ENCODE data around the gene SPINT4. TPM values are rescaled to one million over a fixed set of nuclear protein-coding genes. Genes with fewer than 3 reads are reported as not detected.
"Not testable (repeated sequence)": the region's sequence is repeated elsewhere in the genome, so short reads cannot be mapped to it uniquely, and the experiment has no call there.

The SPINT4 gene
- polyA plus RNA-seq, 3 donors = not detected

DNA sequence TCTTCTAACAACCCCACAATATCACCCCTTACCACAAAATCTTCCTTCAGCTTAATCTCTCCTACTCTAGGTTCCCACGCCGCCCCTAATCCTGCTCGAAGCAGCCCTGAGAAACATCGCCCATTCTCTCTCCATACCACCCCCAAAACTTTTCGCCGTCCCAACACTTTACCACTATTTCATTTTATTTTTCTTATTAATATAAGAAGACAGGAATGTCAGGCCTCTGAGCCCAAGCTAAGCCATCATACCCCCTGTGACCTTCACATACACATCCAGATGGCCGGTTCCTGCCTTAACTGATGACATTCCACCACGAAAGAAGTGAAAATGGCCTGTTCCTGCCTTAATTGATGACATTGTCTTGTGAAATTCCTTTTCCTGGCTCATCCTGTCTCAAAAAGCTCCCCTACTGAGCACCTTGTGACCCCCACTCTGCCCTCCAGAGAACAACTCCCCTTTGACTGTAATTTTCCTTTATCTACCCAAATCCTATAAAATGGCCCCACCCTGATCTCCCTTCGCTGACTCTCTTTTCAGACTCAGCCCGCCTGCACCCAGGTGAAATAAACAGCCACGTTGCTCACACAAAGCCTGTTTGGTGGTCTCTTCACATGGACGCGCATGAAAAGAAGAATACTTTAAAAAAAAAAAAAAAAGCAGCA, 42.6 kb downstream of the SPINT4 start:
- not testable (repeated sequence) for DNase-seq (ENCODE audit: low read depth in 3 of 3, low spot score in 2 of 3)

GRCh38 chr20:45765307-45765875, 43.2 kb downstream of the SPINT4 start:
- DNase-seq (ENCODE audit: low read depth in 3 of 3, low spot score in 2 of 3) = no peak

- DNase-seq (ENCODE audit: low read depth in 3 of 3, low spot score in 2 of 3) = peak in 1 of 3 donors; percentile 3
Measured at GRCh38 chr20:45765980-45766379, 43.8 kb downstream of the SPINT4 start.

DNA sequence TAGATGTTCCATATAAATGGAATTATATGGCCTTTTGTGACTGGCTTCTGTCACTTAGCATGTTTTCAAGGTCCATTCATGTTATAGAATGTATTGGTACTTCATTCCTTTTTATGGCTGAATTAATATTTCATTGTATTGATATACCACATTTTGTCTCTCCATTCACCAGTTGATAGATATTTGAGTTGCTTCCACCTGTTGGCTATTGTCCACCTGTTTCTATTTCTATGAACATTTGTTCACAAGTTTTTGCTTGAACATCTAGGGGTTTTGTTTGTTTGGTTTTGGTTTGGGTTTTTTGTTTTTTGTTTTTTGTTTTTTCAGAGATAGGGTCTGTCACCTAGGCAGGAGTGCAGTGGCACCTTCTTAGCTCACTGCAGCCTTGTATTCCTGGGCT, 46.3 kb downstream of the SPINT4 start:
- no peak for DNase-seq (ENCODE audit: low read depth in 3 of 3, low spot score in 2 of 3)

DNA sequence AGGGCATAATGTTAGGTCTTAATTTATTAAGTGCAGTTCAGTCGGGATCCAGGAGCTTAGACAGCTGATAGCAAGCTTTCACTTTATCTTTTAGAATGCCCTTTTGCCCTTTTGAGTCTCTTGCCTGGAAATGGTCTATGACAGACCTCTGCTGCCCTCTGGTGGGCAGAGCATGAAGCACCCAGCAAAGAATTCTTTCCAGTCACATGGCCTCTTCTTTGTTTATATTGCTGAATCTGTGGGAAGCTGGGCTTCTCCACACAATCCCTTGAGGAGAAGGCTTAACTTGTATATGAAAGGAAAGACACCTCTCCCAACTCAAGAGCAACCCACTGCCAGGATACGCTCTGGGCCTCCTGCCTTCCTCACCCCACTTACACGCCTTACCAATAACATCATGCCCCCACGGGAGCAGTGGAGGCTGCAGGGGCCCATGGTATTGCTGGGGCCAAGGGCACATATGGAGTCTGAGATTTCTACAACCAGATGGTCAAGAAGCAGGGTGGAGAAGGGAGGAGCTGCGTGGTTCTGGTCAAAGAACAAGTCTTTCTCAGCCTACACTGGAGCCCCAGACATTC, 49.1 kb downstream of the SPINT4 start:
- DNase-seq (ENCODE audit: low read depth in 3 of 3, low spot score in 2 of 3) = peak; percentile 66 to 75 (median 74)

- no peak for DNase-seq (ENCODE audit: low read depth in 3 of 3, low spot score in 2 of 3)
Measured at GRCh38 chr20:45772693-45773092, 50.5 kb downstream of the SPINT4 start.

DNA sequence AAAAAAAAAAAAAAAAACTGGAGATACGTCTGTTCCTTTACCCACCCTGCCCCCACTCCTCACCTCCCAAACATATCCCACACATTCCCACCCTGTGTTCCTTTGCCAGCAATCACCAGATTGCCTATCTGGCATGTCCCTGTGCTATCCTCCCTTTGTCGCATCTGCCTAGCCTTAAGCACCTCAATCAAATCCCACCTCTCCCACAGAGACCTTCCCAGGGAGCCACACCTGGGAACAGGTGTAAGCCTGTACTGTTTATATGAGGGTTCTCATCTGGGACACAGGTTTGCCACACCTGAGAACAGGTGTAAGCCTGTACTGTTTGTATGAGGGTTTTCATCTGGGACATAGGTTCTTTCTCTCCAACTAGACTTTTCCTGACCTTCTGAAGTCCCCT, 52.8 kb downstream of the SPINT4 start:
- no peak for DNase-seq (ENCODE audit: low read depth in 3 of 3, low spot score in 2 of 3)

DNA sequence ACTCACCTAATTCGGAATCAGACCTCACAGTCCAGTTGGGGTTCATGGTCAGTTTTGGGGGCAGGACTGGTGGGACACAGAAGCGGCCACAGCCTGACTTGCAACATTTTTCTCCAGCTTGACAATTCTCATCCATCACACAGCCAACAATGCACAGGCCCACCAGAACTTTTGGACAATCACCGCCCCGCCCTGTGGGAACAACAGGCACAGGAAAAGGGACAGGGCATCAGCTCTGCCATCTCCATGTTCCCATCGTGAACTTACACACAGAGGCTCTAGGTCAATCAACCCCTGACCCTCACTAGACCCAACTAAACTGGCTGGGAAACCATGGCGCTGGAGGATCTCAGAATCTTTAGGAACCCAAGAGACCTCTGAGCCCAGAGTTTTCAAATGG, 53.3 kb downstream of the SPINT4 start:
- DNase-seq (ENCODE audit: low read depth in 3 of 3, low spot score in 2 of 3) = no peak

Other genes starting within 250 kb of the SPINT4 start
- gene SPINT3, start 206.7 kb upstream of the SPINT4 start, polyA plus RNA-seq (ENCODE audit: insufficient read length in 3 of 3) = not detected
- under 1 TPM in 1 of 3 donors, not detected in 2; 0.19 TPM for gene WFDC6, start 182.9 kb upstream of the SPINT4 start, polyA plus RNA-seq (ENCODE audit: insufficient read length in 3 of 3)
- gene EPPIN, start 174.9 kb upstream of the SPINT4 start, polyA plus RNA-seq (ENCODE audit: insufficient read length in 3 of 3) = under 1 TPM; 0.10 to 0.36 (median 0.32) TPM
- under 1 TPM in 1 of 3 donors, not detected in 2; 0.12 TPM for gene WFDC8, start 143.1 kb upstream of the SPINT4 start, polyA plus RNA-seq (ENCODE audit: insufficient read length in 3 of 3)
- not detected for gene WFDC10A, start 92.6 kb upstream of the SPINT4 start, polyA plus RNA-seq (ENCODE audit: insufficient read length in 3 of 3)
- not detected for gene WFDC9, start 91.1 kb upstream of the SPINT4 start, polyA plus RNA-seq (ENCODE audit: insufficient read length in 3 of 3)
- gene WFDC11, start 52.1 kb upstream of the SPINT4 start, polyA plus RNA-seq (ENCODE audit: insufficient read length in 3 of 3) = not detected
- not detected for gene WFDC13, start 20.3 kb upstream of the SPINT4 start, polyA plus RNA-seq (ENCODE audit: insufficient read length in 3 of 3)
- not detected for gene WFDC10B, start 17.3 kb upstream of the SPINT4 start, polyA plus RNA-seq (ENCODE audit: insufficient read length in 3 of 3)
- 1 to 10 TPM; 1.4 to 2.0 (median 1.9) TPM for gene WFDC3, start 69.5 kb downstream of the SPINT4 start, polyA plus RNA-seq (ENCODE audit: insufficient read length in 3 of 3)
- 10 to 100 TPM; 35.2 to 39.0 (median 35.6) TPM for gene DNTTIP1, start 69.6 kb downstream of the SPINT4 start, polyA plus RNA-seq (ENCODE audit: insufficient read length in 3 of 3)
- 10 to 100 TPM; 62.5 to 67.2 (median 66.1) TPM for gene UBE2C, start 90.3 kb downstream of the SPINT4 start, polyA plus RNA-seq (ENCODE audit: insufficient read length in 3 of 3)
- under 1 TPM in 2 of 3 donors, not detected in 1; 0.40 to 0.68 TPM for gene TNNC2, start 105.0 kb downstream of the SPINT4 start, polyA plus RNA-seq (ENCODE audit: insufficient read length in 3 of 3)
- gene SNX21, start 111.5 kb downstream of the SPINT4 start, polyA plus RNA-seq (ENCODE audit: insufficient read length in 3 of 3) = 10 to 100 TPM in 2 of 3 donors, 1 to 10 TPM in 1; 9.8 to 10.9 (median 10.3) TPM
- 10 to 100 TPM; 18.7 to 23.7 (median 20.9) TPM for gene ACOT8, start 135.0 kb downstream of the SPINT4 start, polyA plus RNA-seq (ENCODE audit: insufficient read length in 3 of 3)
- gene ZSWIM3, start 135.3 kb downstream of the SPINT4 start, polyA plus RNA-seq (ENCODE audit: insufficient read length in 3 of 3) = 1 to 10 TPM; 5.3 to 5.8 (median 5.6) TPM
- 10 to 100 TPM; 13.4 to 16.0 (median 14.8) TPM for gene ZSWIM1, start 158.9 kb downstream of the SPINT4 start, polyA plus RNA-seq (ENCODE audit: insufficient read length in 3 of 3)
- gene SPATA25, start 165.3 kb downstream of the SPINT4 start, polyA plus RNA-seq (ENCODE audit: insufficient read length in 3 of 3) = 1 to 10 TPM; 2.0 to 3.2 (median 3.0) TPM
- 1 to 10 TPM; 4.3 to 6.0 (median 5.5) TPM for gene NEURL2, start 168.9 kb downstream of the SPINT4 start, polyA plus RNA-seq (ENCODE audit: insufficient read length in 3 of 3)
- gene CTSA, start 169.0 kb downstream of the SPINT4 start, polyA plus RNA-seq (ENCODE audit: insufficient read length in 3 of 3) = 100 to 1,000 TPM; 116 to 134 (median 118) TPM
- gene PLTP, start 189.8 kb downstream of the SPINT4 start, polyA plus RNA-seq (ENCODE audit: insufficient read length in 3 of 3) = 100 to 1,000 TPM; 129 to 133 (median 131) TPM
- gene PCIF1, start 212.3 kb downstream of the SPINT4 start, polyA plus RNA-seq (ENCODE audit: insufficient read length in 3 of 3) = 10 to 100 TPM; 41.3 to 47.1 (median 45.2) TPM
- 10 to 100 TPM; 10.2 to 10.9 (median 10.5) TPM for gene ZNF335, start 249.9 kb downstream of the SPINT4 start, polyA plus RNA-seq (ENCODE audit: insufficient read length in 3 of 3)

Measured in right renal cortex interstitium (tissue), 3 donors.